ENCODE measurements around the gene ZNF777.

Gene ZNF777

DNA sequence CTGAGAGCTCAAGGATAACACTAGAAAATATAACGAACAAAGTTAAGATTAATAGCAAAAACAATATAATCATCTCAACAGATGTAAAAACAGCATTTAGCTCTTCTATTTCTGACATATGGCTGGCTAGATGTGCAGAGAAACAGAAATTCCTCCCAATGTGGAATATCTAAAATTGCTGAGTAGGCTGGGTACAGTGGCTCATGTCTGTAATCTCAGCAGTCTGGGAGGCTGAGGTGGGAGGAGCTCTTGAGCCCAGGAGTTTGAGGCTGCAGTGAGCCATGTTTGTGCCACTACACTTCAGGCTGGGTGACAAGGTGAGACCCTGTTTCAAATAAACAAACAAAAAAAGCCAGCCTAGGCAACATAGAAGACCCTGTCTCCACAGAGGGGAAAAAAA, 18.7 kb upstream of the ZNF777 start:
- no peak for DNase-seq
- H3K27ac ChIP-seq: no peak overlapping the region
- no peaks in the 10 kb centered on the region for H3K27me3 ChIP-seq (replicated peaks)
- no peak overlapping the region for H3K4me3 ChIP-seq (ENCODE audit: low read depth, low read length)
- TF ChIP-seq, protein P1, sequence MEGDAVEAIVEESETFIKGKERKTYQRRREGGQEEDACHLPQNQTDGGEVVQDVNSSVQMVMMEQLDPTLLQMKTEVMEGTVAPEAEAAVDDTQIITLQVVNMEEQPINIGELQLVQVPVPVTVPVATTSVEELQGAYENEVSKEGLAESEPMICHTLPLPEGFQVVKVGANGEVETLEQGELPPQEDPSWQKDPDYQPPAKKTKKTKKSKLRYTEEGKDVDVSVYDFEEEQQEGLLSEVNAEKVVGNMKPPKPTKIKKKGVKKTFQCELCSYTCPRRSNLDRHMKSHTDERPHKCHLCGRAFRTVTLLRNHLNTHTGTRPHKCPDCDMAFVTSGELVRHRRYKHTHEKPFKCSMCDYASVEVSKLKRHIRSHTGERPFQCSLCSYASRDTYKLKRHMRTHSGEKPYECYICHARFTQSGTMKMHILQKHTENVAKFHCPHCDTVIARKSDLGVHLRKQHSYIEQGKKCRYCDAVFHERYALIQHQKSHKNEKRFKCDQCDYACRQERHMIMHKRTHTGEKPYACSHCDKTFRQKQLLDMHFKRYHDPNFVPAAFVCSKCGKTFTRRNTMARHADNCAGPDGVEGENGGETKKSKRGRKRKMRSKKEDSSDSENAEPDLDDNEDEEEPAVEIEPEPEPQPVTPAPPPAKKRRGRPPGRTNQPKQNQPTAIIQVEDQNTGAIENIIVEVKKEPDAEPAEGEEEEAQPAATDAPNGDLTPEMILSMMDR (IDR thresholded peaks at IDR 0.05; ENCODE audit: low read depth, low read length, missing control alignments): no peak
- in situ Hi-C loops (cut with HindIII; ENCODE audit: low pct_ligation_motif_present, low sequenced_read_pairs): no loop called here
- peaks cover 28% of the 10 kb centered on the region for H3K36me3 ChIP-seq (replicated peaks)

- DNase-seq: no peak
- TF ChIP-seq, protein P1 (IDR thresholded peaks at IDR 0.05; ENCODE audit: low read depth, low read length, missing control alignments): no peak
- H3K36me3 ChIP-seq (replicated peaks): peaks cover 34% of the 10 kb centered on the region
- H3K27ac ChIP-seq: no peak overlapping the region
- no peak overlapping the region for H3K4me3 ChIP-seq (ENCODE audit: low read depth, low read length)
- no peaks in the 10 kb centered on the region for H3K27me3 ChIP-seq (replicated peaks)
- in situ Hi-C loops (cut with HindIII; ENCODE audit: low pct_ligation_motif_present, low sequenced_read_pairs): no loop called here
Observed at GRCh38 chr7:149478754-149479153, 17.9 kb upstream of the ZNF777 start.

GRCh38 chr7:149477494-149478443, 16.9 kb upstream of the ZNF777 start:
- Histone ChIP-seq H3K27me3 (replicated peaks) (no peaks in the 10 kb centered on the region), H3K4me3 (ENCODE audit: low read depth, low read length) (no peak overlapping the region), H3K27ac (no peak overlapping the region), H3K36me3 (replicated peaks) (peaks cover 43% of the 10 kb centered on the region)
- no peak for DNase-seq
- TF ChIP-seq, protein P1 (IDR thresholded peaks at IDR 0.05; ENCODE audit: low read depth, low read length, missing control alignments): no peak
- in situ Hi-C loops (cut with HindIII; ENCODE audit: low pct_ligation_motif_present, low sequenced_read_pairs): no loop called here

DNA sequence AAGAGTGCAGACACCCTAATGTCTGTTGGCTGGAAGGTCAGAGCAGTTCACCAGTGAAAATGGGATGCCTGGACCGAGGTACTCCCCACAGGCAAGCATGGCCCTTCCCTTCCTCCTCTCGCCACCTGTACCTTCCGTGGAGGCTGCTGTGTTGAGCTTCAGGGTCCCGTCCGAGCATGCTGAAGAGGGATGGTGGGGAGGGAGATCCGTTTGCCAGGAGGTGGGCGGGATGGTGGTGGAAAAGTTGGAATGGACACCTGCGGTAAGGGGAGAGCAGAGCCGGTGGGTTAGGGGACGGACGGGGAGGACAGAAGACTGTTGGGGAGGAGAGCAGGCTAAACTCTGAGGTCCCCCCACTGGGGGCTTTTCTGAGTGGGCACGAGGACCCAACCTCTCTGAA, 15.9 kb upstream of the ZNF777 start:
- in situ Hi-C loops (cut with HindIII; ENCODE audit: low pct_ligation_motif_present, low sequenced_read_pairs): no loop called here
- peaks cover 53% of the 10 kb centered on the region for H3K36me3 ChIP-seq (replicated peaks)

GRCh38 chr7:149475121-149476045, 14.5 kb upstream of the ZNF777 start:
- TF ChIP-seq, protein P1 (IDR thresholded peaks at IDR 0.05; ENCODE audit: low read depth, low read length, missing control alignments): no peak
- no peak for DNase-seq
- Histone ChIP-seq H3K36me3 (replicated peaks) (peaks cover 57% of the 10 kb centered on the region), H3K4me3 (ENCODE audit: low read depth, low read length) (no peak overlapping the region), H3K27me3 (replicated peaks) (no peaks in the 10 kb centered on the region), H3K27ac (no peak overlapping the region)
- in situ Hi-C loops (cut with HindIII; ENCODE audit: low pct_ligation_motif_present, low sequenced_read_pairs): no loop called here

More for the DNA sequence above, 15.9 kb upstream of the ZNF777 start:
- no peaks in the 10 kb centered on the region for H3K27me3 ChIP-seq (replicated peaks)
- no peak overlapping the region for H3K27ac ChIP-seq
- DNase-seq: no peak
- TF ChIP-seq, protein P1 (IDR thresholded peaks at IDR 0.05; ENCODE audit: low read depth, low read length, missing control alignments): no peak
- no peak overlapping the region for H3K4me3 ChIP-seq (ENCODE audit: low read depth, low read length)

Measured in brain microvascular endothelial cell (primary cell).